K562 (cell line): Measurements from ENCODE around the gene SLC35E3. TPM values are rescaled to one million over a fixed set of nuclear protein-coding genes. Genes with fewer than 3 reads are reported as not detected.

Experiments used
- ARID1B ChIP-seq: fragments of 450-650 bp; IDR thresholded peaks from 2 replicates; pipeline ENCODE4 v1.6.1; 2016; ENCODE audit warnings: antibody characterized with exemption, mild to moderate bottlenecking, inconsistent platforms
- BRD9 ChIP-seq: fragments of 450-650 bp; IDR thresholded peaks from 2 replicates; pipeline ENCODE4 v1.6.1; 2018; ENCODE audit warnings: low read depth; ENCODE audit not compliant: partially characterized antibody
- CCNT2 ChIP-seq: IDR thresholded peaks from 2 replicates; pipeline ENCODE4 v1.6.1; 2011; ENCODE audit warnings: borderline replicate concordance, low read depth, mild to moderate bottlenecking, moderate library complexity, mixed read lengths, low read length; ENCODE audit not compliant: insufficient read length; ENCODE audit errors: extremely low read depth
- DMBX1 ChIP-seq: fragments of 250-450 bp; sonication (Bioruptor Pico); IDR thresholded peaks from 2 replicates; pipeline ENCODE4 v1.8.0; 2022; ENCODE audit warnings: inconsistent platforms, mild to moderate bottlenecking, moderate library complexity, borderline replicate concordance
- ELF4 ChIP-seq: fragments of 450-650 bp; formaldehyde crosslinking; IDR thresholded peaks from 2 replicates; pipeline ENCODE4 v1.4.0; 2022; ENCODE audit warnings: missing genetic modification characterization
- HSF4 ChIP-seq: fragments of 250-450 bp; sonication (Bioruptor Pico); IDR thresholded peaks from 2 replicates; pipeline ENCODE4 v2.1.2; 2022; ENCODE audit warnings: mild to moderate bottlenecking, moderate library complexity, borderline replicate concordance
- KDM1A ChIP-seq, 2 experiments: fragments of 450-650 bp; IDR thresholded peaks; 2 replicates each; pipeline ENCODE4 v1.6.1; 2016; ENCODE audit warnings: mild to moderate bottlenecking in 2 of 2
- NCOA4 ChIP-seq: fragments of 450-650 bp; IDR thresholded peaks from 2 replicates; pipeline ENCODE4 v1.6.1; 2018; ENCODE audit warnings: mild to moderate bottlenecking; ENCODE audit not compliant: partially characterized antibody
- NCOR1 ChIP-seq: fragments of 450-650 bp; IDR thresholded peaks from 2 replicates; pipeline ENCODE4 v1.6.1; 2016; ENCODE audit warnings: mild to moderate bottlenecking, moderate library complexity
- NFE2 ChIP-seq: IDR thresholded peaks from 2 replicates; pipeline ENCODE4 v1.6.1; 2014; ENCODE audit warnings: antibody characterized with exemption, low read depth
- NR2F6 ChIP-seq: fragments of 450-650 bp; formaldehyde crosslinking; IDR thresholded peaks from 2 replicates; pipeline ENCODE4 v1.4.0; 2020; ENCODE audit warnings: mild to moderate bottlenecking
- RBFOX2 ChIP-seq: fragments of 200-400 bp; formaldehyde crosslinking; IDR thresholded peaks from 2 replicates; pipeline ENCODE4 v1.6.1; 2017; ENCODE audit warnings: low read depth, mild to moderate bottlenecking, low read length, moderate library complexity
- TRIM28 ChIP-seq: fragments of 450-650 bp; IDR thresholded peaks from 2 replicates; pipeline ENCODE4 v1.6.1; 2017
- ZNF133 ChIP-seq: fragments of 250-450 bp; sonication (Bioruptor Pico); IDR thresholded peaks from 2 replicates; pipeline ENCODE4 v1.4.0; 2020; ENCODE audit warnings: mild to moderate bottlenecking
- ZNF217 ChIP-seq: sonication (generic); formaldehyde crosslinking; IDR thresholded peaks from 2 replicates; pipeline ENCODE4 v1.8.0; 2022; ENCODE audit warnings: mild to moderate bottlenecking, missing genetic modification reagents
- ZZZ3 ChIP-seq: fragments of 450-650 bp; IDR thresholded peaks from 2 replicates; pipeline ENCODE4 v1.6.1; 2016; ENCODE audit warnings: antibody characterized with exemption, mild to moderate bottlenecking, moderate library complexity
- polyA plus RNA-seq, 8 experiments: library from polyadenylated mRNA; depleted of rRNA in 4 of 8; stranded (reverse) in 5 of 8; unstranded in 3 of 8; fragments of >200 nt; fragmentation: Nextera tagmentation in 2 of 8; fragmentation: Illumina TruSeq in 1 of 8; extraction: Ambion mirVana in 2 of 8; extraction: Trizol in 1 of 8; gene quantifications; 2 replicates each; pipeline versions ENCODE4 v1.2.1 to v1.2.3, GENCODE V29; 2011 to 2014; ENCODE audit warnings: inconsistent platforms in 1 of 8, missing spikeins in 1 of 8
- total RNA-seq, 7 experiments: library from RNA; depleted of rRNA in 6 of 7; stranded (reverse); fragments of >200 nt in 6 of 7; fragmentation: Illumina TruSeq in 2 of 7; extraction: Trizol in 2 of 7; gene quantifications; 2 replicates each; pipeline versions ENCODE4 v1.2.1 to v1.2.3, GENCODE V29; 2011 to 2021; ENCODE audit warnings: low replicate concordance in 1 of 7
- TF ChIP-seq, protein P1 (sequence below): sonication (generic); formaldehyde crosslinking; IDR thresholded peaks from 2 replicates; pipeline ENCODE4 v1.8.0; 2022; ENCODE audit warnings: missing genetic modification reagents, mild to moderate bottlenecking, borderline replicate concordance
- TF ChIP-seq, protein P2 (sequence below): sonication (generic); formaldehyde crosslinking; IDR thresholded peaks from 2 replicates; pipeline ENCODE4 v1.8.0; 2022; ENCODE audit warnings: mild to moderate bottlenecking, low read depth, missing genetic modification reagents
- TF ChIP-seq, protein P3 (sequence below): fragments of 250-450 bp; sonication (Bioruptor Pico); IDR thresholded peaks from 2 replicates; pipeline ENCODE4 v1.4.0; 2020; ENCODE audit warnings: mild to moderate bottlenecking
- TF ChIP-seq, protein P4 (sequence below): sonication (generic); IDR thresholded peaks from 2 replicates; pipeline ENCODE4 v1.6.1; 2016
- TF ChIP-seq, protein P5 (sequence below): sonication (generic); formaldehyde crosslinking; IDR thresholded peaks from 2 replicates; pipeline ENCODE4 v1.8.0; 2022; ENCODE audit warnings: mild to moderate bottlenecking, missing genetic modification reagents
- TF ChIP-seq, protein P6 (sequence below): fragments of 250-450 bp; sonication (Bioruptor Pico); IDR thresholded peaks from 2 replicates; pipeline ENCODE4 v1.8.0; 2022; ENCODE audit warnings: moderate library complexity, mild to moderate bottlenecking, inconsistent platforms

The SLC35E3 gene
- total and polyA plus RNA-seq, 9 of the 15 experiments (the other 6 are each of a cell fraction or from before 2014, with no cell fraction given), result 1.2 to 5.9 (median 3.8) TPM

DNA sequence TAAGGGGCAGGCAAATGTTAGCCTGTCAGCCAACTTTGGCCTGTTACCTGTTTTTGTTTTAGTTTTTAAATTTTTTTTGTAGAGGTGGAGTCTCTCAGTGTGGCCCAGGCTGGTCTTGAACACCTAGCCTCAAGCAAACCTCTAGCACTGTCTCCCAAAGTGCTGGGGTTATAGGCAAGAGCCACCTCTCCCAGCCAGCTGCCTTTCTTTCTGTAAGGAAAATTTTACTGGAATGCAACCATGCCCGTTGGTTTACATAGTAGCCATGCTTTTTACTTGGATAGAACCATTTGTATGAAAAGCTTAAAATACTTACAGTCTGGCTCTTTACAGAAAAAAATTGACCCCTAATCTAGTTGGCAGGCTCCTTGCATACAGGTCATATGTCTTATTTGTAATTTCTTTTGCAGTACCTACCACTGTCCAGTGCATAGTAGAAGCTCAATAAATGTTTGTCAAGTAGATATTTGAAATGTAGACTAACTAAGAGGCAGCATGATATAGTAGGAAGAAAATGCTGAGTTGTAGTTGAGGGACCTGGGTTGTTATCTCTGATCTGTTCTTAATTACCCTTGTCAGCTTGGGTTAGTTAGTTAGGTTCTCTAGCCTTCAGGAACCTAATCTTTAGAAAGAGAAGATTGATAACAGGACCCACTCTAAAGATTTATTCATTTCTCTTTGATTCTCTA is 66.7 kb downstream of the SLC35E3 start (continued):
- TF ChIP-seq, protein P1, sequence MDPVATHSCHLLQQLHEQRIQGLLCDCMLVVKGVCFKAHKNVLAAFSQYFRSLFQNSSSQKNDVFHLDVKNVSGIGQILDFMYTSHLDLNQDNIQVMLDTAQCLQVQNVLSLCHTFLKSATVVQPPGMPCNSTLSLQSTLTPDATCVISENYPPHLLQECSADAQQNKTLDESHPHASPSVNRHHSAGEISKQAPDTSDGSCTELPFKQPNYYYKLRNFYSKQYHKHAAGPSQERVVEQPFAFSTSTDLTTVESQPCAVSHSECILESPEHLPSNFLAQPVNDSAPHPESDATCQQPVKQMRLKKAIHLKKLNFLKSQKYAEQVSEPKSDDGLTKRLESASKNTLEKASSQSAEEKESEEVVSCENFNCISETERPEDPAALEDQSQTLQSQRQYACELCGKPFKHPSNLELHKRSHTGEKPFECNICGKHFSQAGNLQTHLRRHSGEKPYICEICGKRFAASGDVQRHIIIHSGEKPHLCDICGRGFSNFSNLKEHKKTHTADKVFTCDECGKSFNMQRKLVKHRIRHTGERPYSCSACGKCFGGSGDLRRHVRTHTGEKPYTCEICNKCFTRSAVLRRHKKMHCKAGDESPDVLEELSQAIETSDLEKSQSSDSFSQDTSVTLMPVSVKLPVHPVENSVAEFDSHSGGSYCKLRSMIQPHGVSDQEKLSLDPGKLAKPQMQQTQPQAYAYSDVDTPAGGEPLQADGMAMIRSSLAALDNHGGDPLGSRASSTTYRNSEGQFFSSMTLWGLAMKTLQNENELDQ (CRISPR knock-in tag), result no peak
- TF ChIP-seq ZNF217 (CRISPR knock-in tag), result no peak
- TF ChIP-seq NCOA4, result no peak
- TF ChIP-seq KDM1A (IDR thresholded peaks at IDR 0.05), result 0 out of 4 replicates have a peak, but pooled peaks of 1 of the 2 experiments have one; percentile 16
- no peak for TF ChIP-seq NR2F6
- 0 out of 2 replicates have a peak, but pooled peaks have one; percentile 10 for TF ChIP-seq RBFOX2
- TF ChIP-seq BRD9, result peak; percentile 39
- no peak for TF ChIP-seq CCNT2
- no peak for TF ChIP-seq ELF4 (CRISPR knock-in tag)
- TF ChIP-seq ZNF133 (CRISPR knock-in tag), result no peak
- peak; percentile 77 for TF ChIP-seq NFE2
- TF ChIP-seq, protein P2, sequence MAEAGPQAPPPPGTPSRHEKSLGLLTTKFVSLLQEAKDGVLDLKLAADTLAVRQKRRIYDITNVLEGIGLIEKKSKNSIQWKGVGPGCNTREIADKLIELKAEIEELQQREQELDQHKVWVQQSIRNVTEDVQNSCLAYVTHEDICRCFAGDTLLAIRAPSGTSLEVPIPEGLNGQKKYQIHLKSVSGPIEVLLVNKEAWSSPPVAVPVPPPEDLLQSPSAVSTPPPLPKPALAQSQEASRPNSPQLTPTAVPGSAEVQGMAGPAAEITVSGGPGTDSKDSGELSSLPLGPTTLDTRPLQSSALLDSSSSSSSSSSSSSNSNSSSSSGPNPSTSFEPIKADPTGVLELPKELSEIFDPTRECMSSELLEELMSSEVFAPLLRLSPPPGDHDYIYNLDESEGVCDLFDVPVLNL (CRISPR knock-in tag), result no peak
- TF ChIP-seq NCOR1, result no peak
- TF ChIP-seq HSF4 (CRISPR knock-in tag), result no peak
- TF ChIP-seq ZZZ3, result peak; percentile 55; the same call in 1 of the 2 replicates
- TF ChIP-seq, protein P3, sequence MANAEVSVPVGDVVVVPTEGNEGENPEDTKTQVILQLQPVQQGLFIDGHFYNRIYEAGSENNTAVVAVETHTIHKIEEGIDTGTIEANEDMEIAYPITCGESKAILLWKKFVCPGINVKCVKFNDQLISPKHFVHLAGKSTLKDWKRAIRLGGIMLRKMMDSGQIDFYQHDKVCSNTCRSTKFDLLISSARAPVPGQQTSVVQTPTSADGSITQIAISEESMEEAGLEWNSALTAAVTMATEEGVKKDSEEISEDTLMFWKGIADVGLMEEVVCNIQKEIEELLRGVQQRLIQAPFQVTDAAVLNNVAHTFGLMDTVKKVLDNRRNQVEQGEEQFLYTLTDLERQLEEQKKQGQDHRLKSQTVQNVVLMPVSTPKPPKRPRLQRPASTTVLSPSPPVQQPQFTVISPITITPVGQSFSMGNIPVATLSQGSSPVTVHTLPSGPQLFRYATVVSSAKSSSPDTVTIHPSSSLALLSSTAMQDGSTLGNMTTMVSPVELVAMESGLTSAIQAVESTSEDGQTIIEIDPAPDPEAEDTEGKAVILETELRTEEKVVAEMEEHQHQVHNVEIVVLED (CRISPR knock-in tag), result no peak
- TF ChIP-seq, protein P4, sequence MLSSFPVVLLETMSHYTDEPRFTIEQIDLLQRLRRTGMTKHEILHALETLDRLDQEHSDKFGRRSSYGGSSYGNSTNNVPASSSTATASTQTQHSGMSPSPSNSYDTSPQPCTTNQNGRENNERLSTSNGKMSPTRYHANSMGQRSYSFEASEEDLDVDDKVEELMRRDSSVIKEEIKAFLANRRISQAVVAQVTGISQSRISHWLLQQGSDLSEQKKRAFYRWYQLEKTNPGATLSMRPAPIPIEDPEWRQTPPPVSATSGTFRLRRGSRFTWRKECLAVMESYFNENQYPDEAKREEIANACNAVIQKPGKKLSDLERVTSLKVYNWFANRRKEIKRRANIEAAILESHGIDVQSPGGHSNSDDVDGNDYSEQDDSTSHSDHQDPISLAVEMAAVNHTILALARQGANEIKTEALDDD, result peak; percentile 100
- no peak for TF ChIP-seq TRIM28
- TF ChIP-seq ARID1B, result peak; percentile 21; the same call in 1 of the 2 replicates
- TF ChIP-seq, protein P5, sequence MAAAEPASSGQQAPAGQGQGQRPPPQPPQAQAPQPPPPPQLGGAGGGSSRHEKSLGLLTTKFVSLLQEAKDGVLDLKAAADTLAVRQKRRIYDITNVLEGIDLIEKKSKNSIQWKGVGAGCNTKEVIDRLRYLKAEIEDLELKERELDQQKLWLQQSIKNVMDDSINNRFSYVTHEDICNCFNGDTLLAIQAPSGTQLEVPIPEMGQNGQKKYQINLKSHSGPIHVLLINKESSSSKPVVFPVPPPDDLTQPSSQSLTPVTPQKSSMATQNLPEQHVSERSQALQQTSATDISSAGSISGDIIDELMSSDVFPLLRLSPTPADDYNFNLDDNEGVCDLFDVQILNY (CRISPR knock-in tag), result no peak
- TF ChIP-seq, protein P6, sequence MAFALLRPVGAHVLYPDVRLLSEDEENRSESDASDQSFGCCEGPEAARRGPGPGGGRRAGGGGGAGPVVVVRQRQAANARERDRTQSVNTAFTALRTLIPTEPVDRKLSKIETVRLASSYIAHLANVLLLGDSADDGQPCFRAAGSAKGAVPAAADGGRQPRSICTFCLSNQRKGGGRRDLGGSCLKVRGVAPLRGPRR (CRISPR knock-in tag), result no peak
- TF ChIP-seq DMBX1, result no peak
